Testis (tissue), 3 donors: ENCODE data around the gene AMOTL1. TPM values are rescaled to one million over a fixed set of nuclear protein-coding genes. Genes with fewer than 3 reads are reported as not detected.

Experiments used
- DNase-seq: peaks from one replicate; pipeline ENCODE4 v3.0.0-alpha.2; 2019
- H3K27ac ChIP-seq, 2 donors: fragments of 200-600 bp; sonication (generic); one replicate each; pipeline ENCODE4 v1.5.1; 2019
- H3K27me3 ChIP-seq: fragments of 200-600 bp; sonication (generic); one replicate; pipeline ENCODE4 v1.5.1; 2019
- H3K36me3 ChIP-seq: fragments of 200-600 bp; sonication (generic); one replicate; pipeline ENCODE4 v1.5.1; 2017; ENCODE audit warnings: low read depth; ENCODE audit errors: missing control alignments
- H3K4me1 ChIP-seq: fragments of 200-600 bp; sonication (generic); one replicate; pipeline ENCODE4 v1.5.1; 2019
- H3K4me3 ChIP-seq, 2 donors: fragments of 200-600 bp; sonication (generic); one replicate each; pipeline ENCODE4 v1.5.1; 2017 to 2019
- H3K9me3 ChIP-seq: fragments of 200-600 bp; sonication (generic); one replicate; pipeline ENCODE4 v1.5.1; 2017
- CTCF ChIP-seq, 3 experiments: fragments of 450-650 bp in 2 of 3; fragments of 200-600 bp in 1 of 3; sonication (generic) in 1 of 3; IDR thresholded peaks; one replicate each; pipeline ENCODE4 v1.5.1; 2016 to 2019; ENCODE audit warnings: antibody characterized with exemption in 3 of 3, mild to moderate bottlenecking in 2 of 3, moderate library complexity in 1 of 3
- POLR2A ChIP-seq: fragments of 450-650 bp; IDR thresholded peaks from one replicate; pipeline ENCODE4 v1.6.1; 2017; ENCODE audit warnings: antibody characterized with exemption, mild to moderate bottlenecking, moderate library complexity
- WGBS, 2 donors: methylation state at CpG; one replicate each; pipeline ENCODE4 v1.1.5; 2018; 5-methylcytosine and 5-hydroxymethylcytosine counted together
- intact Hi-C: fragments of 100-400 bp; cut with DNase I; formaldehyde crosslinking; loops from one replicate; pipeline ENCODE4 v1.15.1; 2023; ENCODE audit warnings: low total_unique reads
- polyA plus RNA-seq: library from polyadenylated mRNA; stranded (reverse); fragments of 350-450 nt; fragmentation: Illumina TruSeq; extraction: RNeasy Lipid Tissue Mini Kit (QIAGEN cat#74804); gene quantifications from one replicate; pipeline ENCODE4 v1.2.3, GENCODE V29; 2014; ENCODE audit warnings: low read depth, low replicate concordance; ENCODE audit not compliant: insufficient read depth
- total RNA-seq, 2 donors: library from RNA; depleted of rRNA; stranded (reverse); fragments of >200 nt; gene quantifications; one replicate each; pipeline ENCODE4 v1.2.3, GENCODE V29; 2016

Gene AMOTL1
- total and polyA plus RNA-seq, 3 donors from 2014 or later = 17.1 to 25.4 (median 18.7) TPM

- intact Hi-C loops = no loop called here
- Histone ChIP-seq H3K9me3 (no peaks in the 10 kb centered on the region), H3K27ac (no peak overlapping the region), H3K4me3 (no peak overlapping the region), H3K36me3 (no peaks in the 10 kb centered on the region), H3K4me1 (peaks cover 3% of the 10 kb centered on the region), H3K27me3 (no peaks in the 10 kb centered on the region)
- no peak for DNase-seq
- TF ChIP-seq CTCF (IDR thresholded peaks at IDR 0.05) (no peak), POLR2A (no peak)
- WGBS, 2 donors = 70 to 83% methylated on average over 1 of the region's 1 CpG
Measured at GRCh38 chr11:94782446-94782845, 14.3 kb downstream of the AMOTL1 start.

- H3K9me3 ChIP-seq = no peaks in the 10 kb centered on the region
- no peaks in the 10 kb centered on the region for H3K36me3 ChIP-seq
- no peak overlapping the region for H3K4me3 ChIP-seq
- DNase-seq = no peak
- no peak overlapping the region for H3K27ac ChIP-seq
- H3K4me1 ChIP-seq = peaks cover 11% of the 10 kb centered on the region
- H3K27me3 ChIP-seq = no peaks in the 10 kb centered on the region
- TF ChIP-seq POLR2A = no peak
- TF ChIP-seq CTCF (IDR thresholded peaks at IDR 0.05) = no peak
- intact Hi-C loops = no loop called here
Measured at GRCh38 chr11:94784884-94785283, 16.7 kb downstream of the AMOTL1 start.

GRCh38 chr11:94785509-94785908 lies 17.4 kb downstream of the AMOTL1 start:
- no peak for DNase-seq
- intact Hi-C loops = no loop called here
- 63 to 77% methylated on average over 4 of the region's 4 CpGs for WGBS, 2 donors
- no peaks in the 10 kb centered on the region for H3K9me3 ChIP-seq
- H3K27ac ChIP-seq = no peak overlapping the region
- peaks cover 8% of the 10 kb centered on the region for H3K4me1 ChIP-seq
- TF ChIP-seq POLR2A = no peak
- no peak for TF ChIP-seq CTCF (IDR thresholded peaks at IDR 0.05)
- H3K36me3 ChIP-seq = no peaks in the 10 kb centered on the region
- no peaks in the 10 kb centered on the region for H3K27me3 ChIP-seq
- H3K4me3 ChIP-seq = no peak overlapping the region

GRCh38 chr11:94786264-94787126 lies 18.3 kb downstream of the AMOTL1 start:
- intact Hi-C loops = no loop called here
- 62 to 64% methylated on average over 10 of the region's 10 CpGs for WGBS, 2 donors
- no peak for DNase-seq
- no peaks in the 10 kb centered on the region for H3K27me3 ChIP-seq
- peak; percentile 60 to 75 (median 64) for TF ChIP-seq CTCF (IDR thresholded peaks at IDR 0.05)
- TF ChIP-seq POLR2A = no peak
- no peaks in the 10 kb centered on the region for H3K36me3 ChIP-seq
- no peak overlapping the region for H3K27ac ChIP-seq
- no peaks in the 10 kb centered on the region for H3K9me3 ChIP-seq
- H3K4me1 ChIP-seq = peaks cover 8% of the 10 kb centered on the region
- H3K4me3 ChIP-seq = no peak overlapping the region

- no peak overlapping the region for H3K4me3 ChIP-seq
- no peaks in the 10 kb centered on the region for H3K36me3 ChIP-seq
- TF ChIP-seq POLR2A = no peak
- no peak for TF ChIP-seq CTCF (IDR thresholded peaks at IDR 0.05)
- no peaks in the 10 kb centered on the region for H3K9me3 ChIP-seq
- no peaks in the 10 kb centered on the region for H3K27me3 ChIP-seq
- intact Hi-C loops = no loop called here
- DNase-seq = peak; percentile 35
- peaks cover 8% of the 10 kb centered on the region for H3K4me1 ChIP-seq
- WGBS, 2 donors = 67 to 75% methylated on average over 5 of the region's 5 CpGs
- H3K27ac ChIP-seq = no peak overlapping the region
Measured at GRCh38 chr11:94787801-94788200, 19.6 kb downstream of the AMOTL1 start.
